GM13976 (cell line): Measurements from ENCODE around the gene ULBP3.
"Not testable (repeated sequence)": the region's sequence is repeated elsewhere in the genome, so short reads cannot be mapped to it uniquely, and the experiment has no call there.

Source experiments
- DNase-seq: peaks from one replicate; pipeline ENCODE4 v3.0.0; 2012; ENCODE audit warnings: low spot score
- in situ Hi-C: fragments of 300-500 bp; cut with MboI; formaldehyde crosslinking; loops from one replicate; pipeline ENCODE4 v1.12.0; 2022; ENCODE audit warnings: low sequenced_read_pairs, mixed read lengths, inconsistent platforms; ENCODE audit not compliant: unreplicated experiment
- TF ChIP-seq, protein P1 (sequence below): IDR thresholded peaks from 2 replicates; pipeline ENCODE4 v1.5.1; 2012; ENCODE audit warnings: borderline replicate concordance, mild to moderate bottlenecking; ENCODE audit not compliant: insufficient read depth; ENCODE audit errors: extremely low read depth, missing control alignments, control extremely low read depth

ULBP3 gene

DNA sequence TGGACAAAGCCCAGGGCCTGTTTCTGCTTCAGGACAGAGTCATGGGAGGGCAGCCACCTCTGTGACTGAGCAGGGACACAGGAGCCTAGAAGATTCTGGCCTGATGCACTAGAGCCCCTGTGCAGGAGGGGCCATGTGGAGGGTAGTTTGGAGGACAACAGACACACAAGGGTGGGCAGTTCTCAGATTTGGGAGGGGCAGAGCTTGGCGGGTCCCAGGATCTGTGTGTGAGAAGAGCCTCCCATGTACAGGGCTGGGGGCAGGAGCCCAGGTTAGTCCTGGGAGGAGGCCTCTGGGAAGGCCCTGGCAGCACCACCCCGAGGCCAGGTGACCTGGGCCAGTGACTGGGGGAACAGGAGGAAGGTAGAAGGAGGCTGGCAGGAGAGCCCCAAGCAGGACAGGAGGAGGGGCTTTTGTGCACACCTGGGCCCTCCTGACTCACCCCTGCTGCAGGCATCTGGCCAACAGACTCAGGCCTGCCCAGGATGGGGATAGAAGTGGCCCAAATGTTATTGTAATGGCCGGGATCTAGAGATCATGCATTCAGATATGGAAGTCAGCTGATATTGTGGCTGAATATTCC lies 1.4 kb upstream of the ULBP3 start:
- TF ChIP-seq, protein P1, sequence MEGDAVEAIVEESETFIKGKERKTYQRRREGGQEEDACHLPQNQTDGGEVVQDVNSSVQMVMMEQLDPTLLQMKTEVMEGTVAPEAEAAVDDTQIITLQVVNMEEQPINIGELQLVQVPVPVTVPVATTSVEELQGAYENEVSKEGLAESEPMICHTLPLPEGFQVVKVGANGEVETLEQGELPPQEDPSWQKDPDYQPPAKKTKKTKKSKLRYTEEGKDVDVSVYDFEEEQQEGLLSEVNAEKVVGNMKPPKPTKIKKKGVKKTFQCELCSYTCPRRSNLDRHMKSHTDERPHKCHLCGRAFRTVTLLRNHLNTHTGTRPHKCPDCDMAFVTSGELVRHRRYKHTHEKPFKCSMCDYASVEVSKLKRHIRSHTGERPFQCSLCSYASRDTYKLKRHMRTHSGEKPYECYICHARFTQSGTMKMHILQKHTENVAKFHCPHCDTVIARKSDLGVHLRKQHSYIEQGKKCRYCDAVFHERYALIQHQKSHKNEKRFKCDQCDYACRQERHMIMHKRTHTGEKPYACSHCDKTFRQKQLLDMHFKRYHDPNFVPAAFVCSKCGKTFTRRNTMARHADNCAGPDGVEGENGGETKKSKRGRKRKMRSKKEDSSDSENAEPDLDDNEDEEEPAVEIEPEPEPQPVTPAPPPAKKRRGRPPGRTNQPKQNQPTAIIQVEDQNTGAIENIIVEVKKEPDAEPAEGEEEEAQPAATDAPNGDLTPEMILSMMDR: no peak
- DNase-seq: no peak
- in situ Hi-C loops: loop anchor here (25.0 kb wide), 1 partner anchor 742 kb away; no protein-coding TSS in a partner anchor

DNA sequence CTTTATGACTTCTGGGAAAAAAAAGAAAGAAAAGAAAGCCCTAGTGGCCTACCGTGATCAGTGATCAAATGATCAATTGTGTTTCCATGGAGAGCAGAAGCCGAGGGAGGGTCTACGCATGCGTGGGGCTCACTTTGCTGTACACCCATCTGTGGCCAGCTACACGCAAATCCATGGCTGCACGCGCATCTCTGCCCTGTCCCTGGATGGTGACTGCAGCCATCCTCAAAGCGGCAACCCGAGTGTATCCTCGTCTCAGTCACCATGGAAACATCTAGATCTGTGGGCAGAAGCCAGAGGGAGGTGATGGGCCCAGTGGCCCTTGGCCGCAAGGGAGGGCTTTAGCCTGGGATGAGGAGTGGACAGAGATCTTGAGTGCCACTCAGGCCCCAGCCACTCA lies 785 bp upstream of the ULBP3 start:
- TF ChIP-seq, protein P1: no peak
- no peak for DNase-seq
- in situ Hi-C loops: loop anchor here (25.0 kb wide), 1 partner anchor 743 kb away; no protein-coding TSS in a partner anchor

DNA sequence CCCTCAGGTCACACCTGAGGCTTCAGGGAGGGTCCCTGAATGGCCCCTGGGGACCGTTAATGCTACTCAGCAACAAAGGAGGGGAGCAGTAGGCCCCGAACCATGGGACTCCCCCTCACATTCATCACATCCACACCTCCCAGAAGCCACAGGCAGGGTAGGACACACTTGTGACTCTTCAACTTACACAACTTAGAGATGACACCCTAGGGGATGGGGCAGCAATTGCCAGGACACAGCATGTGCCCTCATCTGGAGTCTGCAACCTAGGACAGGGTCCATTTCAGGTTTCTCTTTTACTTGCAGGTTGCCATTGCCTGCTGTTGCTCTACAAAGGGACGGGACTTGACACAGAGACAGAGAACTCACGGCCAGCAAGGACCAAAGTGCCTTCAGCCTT lies 770 bp downstream of the ULBP3 start:
- no peak for DNase-seq
- TF ChIP-seq, protein P1: no peak
- in situ Hi-C loops: loop anchor here (25.0 kb wide), 1 partner anchor 744 kb away; no protein-coding TSS in a partner anchor

DNA sequence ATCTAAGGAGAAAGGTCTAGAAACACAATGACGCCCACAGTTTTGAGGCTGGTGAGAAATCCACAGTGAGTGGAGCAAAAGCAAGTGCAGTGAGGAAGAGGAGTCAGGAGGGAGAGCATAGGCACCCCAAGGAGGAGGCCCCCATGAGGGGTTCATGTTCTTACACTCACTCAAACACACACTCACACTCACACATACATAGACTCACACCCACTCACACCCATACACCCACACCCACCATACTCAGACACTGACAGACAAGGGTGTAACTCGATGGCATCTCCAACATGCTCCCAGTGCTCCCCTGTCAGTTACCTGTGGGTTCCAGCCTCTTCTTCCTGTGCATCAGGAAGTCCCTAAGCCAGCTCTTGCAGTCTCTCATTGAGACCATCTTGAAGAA lies 3.8 kb downstream of the ULBP3 start:
- in situ Hi-C loops: loop anchor here (25.0 kb wide), 1 partner anchor 747 kb away; no protein-coding TSS in a partner anchor
- TF ChIP-seq, protein P1: no peak
- no peak for DNase-seq

DNA sequence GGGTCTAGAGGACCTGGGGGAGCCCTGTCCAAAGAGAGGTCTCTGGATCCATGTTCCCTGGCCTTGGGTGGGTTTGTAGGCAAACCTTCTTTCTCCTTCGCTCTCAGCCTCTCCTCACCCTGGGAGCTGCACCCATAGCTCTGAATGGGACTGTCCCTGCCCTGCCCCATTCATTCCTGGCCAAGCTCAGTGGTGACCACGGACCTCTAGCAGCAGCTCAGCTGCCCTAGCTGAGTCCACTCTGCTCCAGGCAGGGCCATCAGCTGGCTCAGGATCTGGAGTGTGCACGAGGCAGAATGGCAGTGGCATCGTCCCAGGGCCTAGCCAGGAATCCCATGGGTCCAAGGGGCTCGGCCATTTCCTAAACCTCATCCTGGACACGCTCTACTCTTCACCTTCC lies 5.3 kb downstream of the ULBP3 start:
- TF ChIP-seq, protein P1: no peak
- in situ Hi-C loops: loop anchor here (25.0 kb wide), 1 partner anchor 749 kb away; no protein-coding TSS in a partner anchor
- DNase-seq: no peak

DNA sequence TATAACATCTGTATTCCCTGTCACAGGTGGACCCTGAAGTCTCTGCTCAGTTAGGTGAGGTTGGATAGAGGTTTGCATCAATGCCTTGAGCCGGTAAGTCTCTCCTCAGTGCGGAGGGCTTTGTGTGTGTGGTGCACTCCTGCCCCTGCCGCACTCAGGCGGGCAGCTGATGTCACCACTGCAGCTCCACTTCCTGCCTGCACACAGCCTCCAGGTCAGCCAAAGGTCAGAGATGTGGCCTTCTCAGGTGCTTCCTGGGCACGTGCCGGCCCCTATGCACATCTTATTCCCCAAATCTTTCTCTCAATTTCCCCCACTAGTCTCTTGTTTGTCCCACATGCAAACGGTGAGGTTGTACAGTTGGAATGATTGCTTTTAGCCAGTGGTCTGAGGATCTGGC lies 8.9 kb downstream of the ULBP3 start:
- DNase-seq: not testable (repeated sequence)
- in situ Hi-C loops: loop anchor here (25.0 kb wide), 1 partner anchor 752 kb away; no protein-coding TSS in a partner anchor

DNA sequence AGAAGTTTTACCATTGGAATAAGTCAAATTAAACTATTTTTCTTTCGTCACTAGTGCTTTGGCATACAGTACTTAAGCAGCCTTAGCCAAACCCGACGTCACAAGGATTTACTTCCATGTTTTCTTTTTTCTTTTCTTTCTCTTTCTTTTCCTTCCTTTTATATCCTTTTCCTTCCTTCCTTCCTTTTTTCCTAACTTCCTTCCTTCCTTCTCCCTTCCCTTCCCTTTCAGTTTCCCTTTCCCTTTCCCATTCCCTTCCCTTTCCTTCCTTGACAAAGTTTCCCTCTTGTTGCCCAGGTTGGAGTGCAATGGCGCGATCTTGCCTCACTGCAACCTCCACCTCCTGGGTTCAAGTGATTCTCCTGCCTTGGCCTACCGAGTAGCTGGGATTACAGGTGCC lies 9.9 kb downstream of the ULBP3 start:
- TF ChIP-seq, protein P1: no peak
- in situ Hi-C loops: loop anchor here (25.0 kb wide), 1 partner anchor 753 kb away; no protein-coding TSS in a partner anchor
- DNase-seq: no peak
